Activated effector memory CD4-positive, alpha-beta T cell treated with Interleukin-2 at 50 U/mL for 16 hours (primary cell): ENCODE results near the gene PABPN1.
"Not testable (repeated sequence)": the region's sequence is repeated elsewhere in the genome, so short reads cannot be mapped to it uniquely, and the experiment has no call there.

ENCODE experiments used
- DNase-seq: peaks from one replicate; pipeline ENCODE4 v3.0.0-alpha.2; 2020

The PABPN1 gene, protein sequence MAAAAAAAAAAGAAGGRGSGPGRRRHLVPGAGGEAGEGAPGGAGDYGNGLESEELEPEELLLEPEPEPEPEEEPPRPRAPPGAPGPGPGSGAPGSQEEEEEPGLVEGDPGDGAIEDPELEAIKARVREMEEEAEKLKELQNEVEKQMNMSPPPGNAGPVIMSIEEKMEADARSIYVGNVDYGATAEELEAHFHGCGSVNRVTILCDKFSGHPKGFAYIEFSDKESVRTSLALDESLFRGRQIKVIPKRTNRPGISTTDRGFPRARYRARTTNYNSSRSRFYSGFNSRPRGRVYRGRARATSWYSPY

GRCh38 chr14:23320584-23321571 lies at the start of gene PABPN1:
Gene PABPN1 (plus strand): TSS chr14:23321457. CDS start chr14:23321470, 13 bp downstream.
- peak; percentile 97 for DNase-seq

GRCh38 chr14:23275412-23275811 lies 45.8 kb upstream of the PABPN1 start:
- no peak for DNase-seq

DNA sequence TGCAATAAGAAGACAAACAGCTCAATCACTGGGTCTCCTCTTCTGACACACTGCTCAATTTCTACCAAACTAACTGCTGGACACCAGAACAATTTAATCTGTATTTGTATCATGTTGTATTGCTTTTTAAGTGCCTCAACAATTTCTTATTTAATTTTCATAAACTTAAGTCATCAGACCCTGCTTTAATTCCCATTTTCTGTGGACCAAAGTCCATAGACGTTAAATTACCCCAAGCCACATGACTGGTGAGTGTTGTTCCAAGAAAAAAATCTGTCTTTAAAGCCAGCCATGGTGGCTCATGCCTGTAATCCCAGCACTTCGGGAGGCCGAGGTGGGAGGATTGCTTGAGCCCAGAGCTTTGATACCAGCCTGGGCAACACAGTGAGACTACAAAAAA lies 44.1 kb upstream of the PABPN1 start:
- no peak for DNase-seq

- DNase-seq, result not testable (repeated sequence)
Observed at GRCh38 chr14:23277928-23278327, 43.3 kb upstream of the PABPN1 start.

DNA sequence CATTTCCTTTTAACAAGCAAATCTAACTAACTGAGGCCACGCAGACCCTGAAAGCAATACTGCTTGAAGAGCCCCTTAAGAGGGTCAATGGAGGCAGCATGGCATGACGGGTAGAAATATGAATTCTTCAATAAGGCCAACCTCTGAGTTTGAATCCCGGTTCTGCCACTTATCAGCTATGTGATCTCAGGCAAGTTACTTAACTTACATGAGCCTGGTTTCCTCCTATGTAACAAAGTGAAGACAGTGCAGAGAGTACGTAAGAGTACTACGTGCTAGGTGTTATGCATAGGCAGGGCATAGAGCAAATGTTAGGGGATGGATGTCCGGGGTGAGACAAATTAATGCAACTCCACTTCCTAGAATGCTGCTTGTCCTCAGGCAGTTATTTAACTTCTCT lies 40.0 kb upstream of the PABPN1 start:
- no peak for DNase-seq

- DNase-seq, result no peak
Observed at GRCh38 chr14:23284654-23285529, 36.4 kb upstream of the PABPN1 start.

DNA sequence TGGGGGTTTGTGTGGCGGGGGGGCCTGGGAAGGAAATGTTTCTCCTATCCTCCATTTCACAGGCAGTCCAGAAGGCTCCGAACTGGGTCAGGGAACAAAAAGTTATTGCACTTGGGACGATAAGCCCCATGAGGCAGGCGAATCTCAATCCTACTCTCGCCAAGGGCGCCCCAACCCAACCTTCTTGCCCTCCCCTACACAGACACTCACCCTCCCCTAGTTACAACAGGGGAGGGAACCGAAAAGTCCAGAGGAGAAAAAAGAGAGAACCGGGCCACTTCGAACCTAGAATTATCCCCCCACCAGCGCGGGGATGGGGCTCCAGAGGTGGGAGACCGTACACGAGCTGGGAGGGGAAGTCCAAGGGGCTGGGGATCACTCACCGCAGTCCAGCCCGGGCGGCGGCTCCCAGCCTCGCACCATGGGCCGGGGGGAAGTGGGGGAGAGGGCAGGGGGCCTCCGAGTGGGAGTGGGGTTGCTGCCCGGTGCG lies 35.7 kb upstream of the PABPN1 start:
- no peak for DNase-seq

DNA sequence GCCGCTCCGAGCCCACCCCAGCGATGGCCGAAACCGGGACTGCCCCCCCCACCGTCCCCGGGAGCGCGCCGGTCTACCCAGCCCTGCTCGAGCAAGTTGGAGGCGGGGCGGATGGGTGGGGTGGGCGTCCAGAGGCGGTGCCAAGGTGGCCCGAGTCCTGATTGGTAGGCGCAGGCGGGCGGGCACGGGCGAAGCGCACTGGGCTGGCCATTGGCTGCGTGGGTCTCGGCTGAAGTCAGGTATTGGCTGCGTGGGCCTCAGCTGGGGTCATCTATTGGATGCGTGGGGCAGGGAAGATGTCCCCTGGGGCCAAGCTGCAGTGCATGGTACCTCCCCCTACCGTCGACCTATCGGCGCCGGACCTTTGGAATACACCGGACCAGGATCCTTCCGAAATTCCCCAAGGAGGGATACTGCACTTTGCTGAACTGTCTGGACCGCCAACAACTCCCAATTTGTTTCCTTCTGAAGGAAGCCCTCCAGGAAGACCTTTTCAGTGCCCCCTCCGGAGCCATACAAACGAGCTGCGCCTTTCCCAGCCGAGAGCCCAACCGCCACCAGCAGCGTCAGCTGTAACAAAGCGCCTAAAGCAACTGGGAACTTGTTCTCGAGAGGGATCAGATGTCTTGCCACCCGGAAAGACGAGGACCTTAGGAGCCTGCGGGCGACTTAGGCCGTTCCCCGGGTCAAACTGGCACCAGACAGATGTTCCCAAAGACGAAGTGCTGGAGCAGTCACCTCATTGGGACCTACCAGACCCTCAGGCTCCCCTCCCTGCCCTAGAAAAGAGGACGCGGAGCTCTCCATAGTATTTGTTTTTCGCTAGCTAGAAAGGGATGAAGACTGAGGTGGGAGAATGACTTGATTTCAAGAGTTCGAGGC lies 35.0 kb upstream of the PABPN1 start, which contains the start of gene HOMEZ:
Gene HOMEZ, minus strand, starts transcription at position 113 of the 882 bp plus-strand sequence. CDS start 180 bp downstream, outside the sequence.
- peak; percentile 96 for DNase-seq

DNA sequence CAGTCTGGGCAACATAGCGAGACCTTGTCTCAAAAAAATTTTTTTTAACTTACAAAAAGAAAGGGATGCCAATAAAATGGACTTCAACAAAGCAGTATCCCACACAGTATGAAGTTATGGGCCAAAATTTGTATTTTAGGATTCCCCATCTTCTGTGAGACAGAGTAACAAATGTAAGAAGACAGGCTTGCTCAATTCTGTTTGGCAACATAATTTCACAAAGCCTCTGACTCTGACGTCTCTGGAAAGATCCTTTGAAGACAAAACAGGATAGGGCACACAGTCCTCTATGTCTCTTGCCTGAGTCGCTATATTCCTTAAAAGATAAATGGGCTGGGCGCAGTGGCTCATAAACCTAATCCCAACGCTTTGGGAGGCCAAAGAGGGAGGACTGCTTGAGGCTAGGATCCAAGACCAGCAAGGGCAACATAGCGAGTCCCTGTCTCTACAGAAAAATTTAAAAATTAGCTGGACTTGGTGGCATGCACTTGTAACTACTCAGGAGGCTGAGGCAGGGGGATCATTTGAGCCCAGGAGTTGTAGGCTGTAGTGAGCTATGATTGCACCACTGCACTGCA lies 34.3 kb upstream of the PABPN1 start:
- DNase-seq, result no peak

GRCh38 chr14:23294734-23295561 lies 26.3 kb upstream of the PABPN1 start:
- DNase-seq, result peak; percentile 33

- DNase-seq, result no peak
Observed at GRCh38 chr14:23296012-23296777, 25.1 kb upstream of the PABPN1 start.

DNA sequence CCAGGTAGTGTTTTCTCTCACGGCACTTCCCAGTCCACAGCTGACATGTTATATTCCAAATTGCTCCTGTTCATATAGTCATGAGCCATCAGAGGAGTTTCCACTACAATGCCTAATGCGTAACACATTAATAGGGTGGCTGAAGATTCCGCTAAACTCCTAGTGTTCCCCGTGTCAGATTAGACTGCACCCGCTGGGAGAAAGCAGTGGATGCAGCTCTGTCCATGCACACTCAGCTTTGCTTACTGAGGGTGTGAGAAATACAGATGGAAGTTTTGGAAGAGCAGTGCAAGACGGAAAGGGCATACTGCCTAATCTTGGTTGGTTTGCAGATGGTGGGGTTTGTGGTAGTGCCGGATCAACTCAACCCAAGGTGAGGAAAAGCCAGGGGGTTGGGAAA lies 24.2 kb upstream of the PABPN1 start:
- DNase-seq, result no peak

GRCh38 chr14:23297611-23298277 lies 23.5 kb upstream of the PABPN1 start:
- DNase-seq, result no peak

DNA sequence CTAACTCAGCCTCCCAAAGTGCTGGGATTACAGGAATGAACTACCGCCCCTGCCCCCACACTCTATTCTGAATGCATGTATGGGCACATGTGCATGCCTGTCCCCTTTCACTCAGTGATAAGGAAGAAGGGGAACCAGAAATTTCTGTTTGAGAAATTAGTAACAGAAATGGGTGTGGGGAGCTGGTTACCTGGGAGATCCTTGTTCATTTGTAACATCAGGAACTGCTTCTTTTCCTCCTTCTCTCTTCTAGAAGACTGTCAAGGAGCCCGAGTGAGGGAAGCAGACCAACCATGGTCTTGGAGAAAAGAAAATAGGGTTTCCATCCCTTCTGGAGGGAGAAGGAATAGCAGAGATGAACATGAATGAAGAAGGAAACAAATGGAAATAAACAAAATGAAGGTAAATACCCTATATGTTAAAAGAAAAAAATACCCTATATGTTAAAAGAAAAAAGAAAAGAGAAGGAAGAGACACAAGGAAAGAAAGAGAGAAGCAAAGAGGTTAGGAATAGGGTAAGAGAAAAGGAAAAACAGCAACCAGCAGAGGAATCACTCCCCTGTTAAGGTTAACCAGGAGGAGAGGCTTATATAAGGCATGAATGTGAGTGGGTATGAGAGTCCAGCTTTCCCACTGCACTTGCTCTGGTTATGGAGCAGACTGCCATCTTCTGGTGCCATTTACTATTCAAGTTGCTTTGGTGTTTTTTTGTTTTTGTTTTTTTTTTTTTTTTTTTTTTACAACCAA lies 21.9 kb upstream of the PABPN1 start:
- DNase-seq, result no peak

DNA sequence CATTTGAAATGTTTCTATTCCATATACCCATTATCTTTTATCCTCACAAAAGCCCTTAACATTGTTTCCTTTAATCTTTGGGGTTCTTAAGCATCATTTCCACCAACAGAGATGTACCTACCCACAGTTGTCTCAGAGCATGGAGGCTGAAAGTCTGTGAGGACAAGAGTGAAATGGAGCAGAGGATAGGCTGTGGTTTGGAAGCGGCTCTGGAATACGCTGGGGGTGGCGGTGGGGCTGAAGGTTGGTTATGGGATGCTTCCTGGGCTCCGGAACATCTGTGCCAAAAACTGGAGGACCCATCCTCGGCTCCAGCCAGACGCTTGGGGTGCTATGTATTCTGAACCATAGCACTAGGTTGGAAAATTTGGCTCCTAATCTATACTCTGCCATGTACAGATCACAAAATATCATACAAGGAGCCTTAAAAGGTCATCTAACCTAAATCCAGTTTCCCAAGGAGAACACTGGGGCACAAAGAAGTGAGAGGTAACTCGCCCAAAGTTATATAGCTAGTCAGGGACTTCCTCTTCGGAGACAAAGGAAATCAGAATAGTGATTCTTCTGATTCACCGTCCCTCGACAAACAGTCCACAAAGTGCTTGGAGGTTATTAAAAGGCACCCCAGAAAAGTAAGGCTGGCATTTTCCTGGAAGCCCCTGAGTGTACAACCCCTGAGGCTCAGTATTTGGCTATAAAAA lies 21.1 kb upstream of the PABPN1 start:
- no peak for DNase-seq

DNA sequence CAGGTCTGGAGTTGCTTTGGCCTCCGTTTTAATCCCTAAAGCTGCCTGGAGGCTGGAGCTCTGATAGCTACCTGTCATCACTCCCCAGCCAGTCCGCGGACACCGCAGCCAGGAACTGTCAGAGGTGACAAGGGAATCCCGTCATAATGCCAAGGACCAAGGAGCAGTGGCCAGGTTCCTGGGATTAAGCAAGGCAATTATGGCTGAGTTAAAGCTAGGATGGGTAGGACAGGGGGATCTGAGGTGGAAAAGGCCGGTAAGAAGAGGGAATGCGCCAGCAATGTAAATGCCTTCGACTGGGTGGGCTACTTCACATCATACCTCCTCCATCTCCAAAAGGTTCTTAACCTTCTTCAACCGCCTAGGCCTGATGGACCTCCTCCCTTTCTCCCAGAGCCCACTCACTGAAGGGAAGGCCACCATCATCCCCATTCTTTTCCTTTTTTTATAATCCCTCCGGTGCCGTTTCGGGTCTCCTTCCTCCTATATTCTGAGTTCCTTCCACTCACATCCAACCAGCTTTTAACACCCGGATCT lies 20.5 kb upstream of the PABPN1 start:
- DNase-seq, result no peak
